Medulla oblongata (tissue), 1 donor: ENCODE data around the gene CSF1R.

ENCODE experiments used
- DNase-seq: peaks from one replicate; pipeline ENCODE4 v3.0.0-alpha.2; 2015; ENCODE audit errors: extremely low spot score

CSF1R gene

GRCh38 chr5:150069672-150070627, 16.4 kb downstream of the CSF1R start:
- no peak for DNase-seq

GRCh38 chr5:150068961-150069645, 17.3 kb downstream of the CSF1R start:
- no peak for DNase-seq

DNA sequence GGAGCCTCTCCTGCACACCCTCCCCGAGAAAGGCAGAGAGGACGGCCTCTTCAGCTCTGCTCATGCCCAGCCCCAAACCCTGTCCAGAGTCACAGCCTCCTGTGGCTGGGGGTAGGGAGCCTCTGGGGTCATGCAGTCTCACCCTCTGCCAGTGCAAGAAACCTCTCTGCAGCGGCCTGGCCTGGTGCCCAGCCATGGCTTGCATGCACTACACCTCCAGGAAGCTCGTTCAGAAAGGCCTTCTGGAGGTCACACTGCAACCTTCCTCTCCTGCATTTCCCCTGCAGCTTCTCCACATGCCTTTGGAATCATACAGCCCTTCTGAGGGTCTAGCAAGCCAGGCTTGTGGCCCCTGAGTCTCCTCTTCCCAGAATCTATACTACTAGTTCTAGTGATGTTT, 17.9 kb downstream of the CSF1R start:
- DNase-seq, result no peak

DNA sequence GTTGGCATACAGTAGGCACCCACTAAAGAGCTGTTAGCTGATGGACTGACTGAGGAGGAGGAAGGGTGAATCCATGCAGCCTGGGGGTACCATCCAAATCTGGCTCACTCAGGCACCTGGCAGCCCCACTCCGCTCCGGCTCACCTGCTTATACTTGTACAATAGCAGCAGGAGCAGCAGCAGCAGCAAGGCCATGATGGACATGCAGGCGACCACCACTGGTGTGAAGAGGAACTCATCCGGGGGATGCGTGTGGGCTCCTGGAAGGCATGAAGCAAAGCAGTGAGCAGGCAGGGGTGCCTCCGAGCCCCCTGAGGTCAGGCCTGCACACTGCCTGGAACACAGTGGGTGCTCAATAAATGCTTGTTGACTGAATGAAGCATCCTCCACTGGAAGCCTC, 18.3 kb downstream of the CSF1R start:
- no peak for DNase-seq

GRCh38 chr5:150067405-150067960, 18.9 kb downstream of the CSF1R start:
- DNase-seq, result no peak

GRCh38 chr5:150066901-150067396, 19.4 kb downstream of the CSF1R start:
- no peak for DNase-seq

DNA sequence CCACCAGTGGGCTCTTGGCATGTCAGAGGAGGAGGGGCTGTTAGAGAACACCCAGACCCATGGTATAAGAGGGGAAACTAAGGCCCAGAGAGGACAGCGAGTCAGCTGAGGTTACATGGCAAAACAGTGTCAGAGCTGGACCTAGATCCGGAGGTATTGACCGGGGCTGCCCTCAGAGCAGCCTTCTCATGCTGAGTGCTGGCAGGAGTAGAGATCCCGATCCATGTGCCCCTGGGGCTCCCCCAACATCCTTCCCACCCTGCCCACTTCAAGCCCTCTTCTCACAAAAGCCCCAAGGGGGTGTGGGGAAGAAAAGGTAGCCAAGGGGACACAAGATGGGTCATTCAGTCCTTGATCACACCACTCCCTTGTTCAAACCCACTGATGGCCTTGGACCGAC, 19.9 kb downstream of the CSF1R start:
- DNase-seq, result no peak

DNA sequence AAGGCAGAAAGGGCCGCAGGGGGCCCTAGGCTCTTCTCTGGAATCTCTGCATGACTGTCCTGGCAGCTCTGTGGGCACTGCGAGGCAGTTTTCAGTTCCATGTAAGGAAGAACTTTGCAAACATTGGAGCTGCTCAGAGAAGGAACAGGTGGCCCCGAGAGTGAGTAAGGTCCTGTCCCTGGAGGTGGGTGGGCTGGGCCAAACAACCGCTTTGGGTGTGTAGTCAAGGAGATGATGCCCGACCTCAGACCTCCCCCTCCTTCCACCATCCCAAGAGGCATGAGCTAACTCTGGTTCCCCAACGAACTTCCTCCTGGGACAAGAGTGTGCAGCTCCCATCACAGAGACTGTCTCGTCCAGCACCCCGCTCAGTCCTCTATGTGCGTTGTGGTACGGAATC, 20.5 kb downstream of the CSF1R start:
- DNase-seq, result peak; percentile 24

DNA sequence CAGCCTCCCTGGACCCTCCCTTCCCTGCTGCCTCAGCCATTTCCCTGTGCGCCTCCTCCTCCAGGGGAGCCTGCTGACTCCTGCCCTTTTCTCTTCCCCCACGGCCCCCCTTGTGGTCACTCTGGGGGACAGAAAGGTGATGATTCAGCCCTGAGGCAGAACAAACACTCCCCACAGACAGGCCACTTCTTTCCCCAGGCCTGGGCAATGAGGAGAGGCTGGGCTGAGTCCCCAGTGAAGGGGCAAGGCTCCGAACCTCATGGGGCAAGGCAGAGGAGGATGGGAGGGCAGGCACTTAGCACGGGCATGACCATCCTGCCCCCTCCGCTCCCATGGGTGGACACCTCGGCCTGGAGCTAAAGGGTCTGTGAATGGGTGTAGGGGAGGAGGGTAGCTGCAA, 21.0 kb downstream of the CSF1R start:
- peak; percentile 64 for DNase-seq

DNA sequence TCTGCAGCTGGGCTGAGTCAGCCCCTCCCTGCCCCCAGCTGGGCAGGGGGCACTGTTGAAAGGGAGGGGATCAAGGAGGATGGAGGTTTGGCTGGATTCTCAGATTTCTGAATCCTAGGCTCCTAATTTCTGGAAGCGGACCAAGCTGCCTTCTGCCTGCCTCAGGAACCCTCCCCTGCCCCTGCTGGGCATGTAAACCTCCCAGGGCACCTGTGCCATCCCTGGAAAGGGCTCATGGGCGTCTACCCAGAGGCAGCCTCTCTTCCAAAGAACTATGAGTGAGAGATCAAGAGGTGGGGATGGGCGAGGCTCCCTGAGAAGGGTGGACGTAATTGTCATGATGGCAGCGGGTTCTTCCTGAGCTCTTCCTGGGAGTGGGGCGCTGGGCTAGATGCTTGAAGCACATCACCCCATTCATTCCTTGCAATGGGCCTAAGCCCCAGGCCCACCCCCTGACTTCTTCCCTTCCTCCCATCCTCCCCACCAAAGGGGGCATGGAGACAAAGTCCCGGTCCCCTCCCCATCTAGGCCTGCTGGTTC, 21.6 kb downstream of the CSF1R start:
- no peak for DNase-seq

DNA sequence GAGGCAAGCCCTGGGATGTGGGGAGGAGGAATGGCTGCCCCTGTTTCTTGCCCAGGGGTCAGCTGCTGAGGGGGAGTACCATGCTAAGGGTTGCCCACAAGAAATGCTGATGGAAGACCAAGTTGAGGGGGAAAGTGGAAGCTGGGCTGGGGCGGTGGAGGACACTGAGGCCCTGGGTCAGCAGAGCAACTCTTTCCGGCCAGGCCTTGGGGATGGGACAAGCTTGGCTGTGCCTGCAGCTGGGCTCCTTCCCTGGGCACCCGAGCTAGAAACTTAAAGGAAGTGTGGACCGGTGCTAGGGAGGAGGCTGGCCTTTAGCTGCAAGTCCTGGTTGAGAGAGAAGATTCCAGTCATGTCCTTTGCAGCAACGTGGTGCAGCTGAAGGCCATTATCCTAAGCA, 22.7 kb downstream of the CSF1R start:
- DNase-seq, result no peak

DNA sequence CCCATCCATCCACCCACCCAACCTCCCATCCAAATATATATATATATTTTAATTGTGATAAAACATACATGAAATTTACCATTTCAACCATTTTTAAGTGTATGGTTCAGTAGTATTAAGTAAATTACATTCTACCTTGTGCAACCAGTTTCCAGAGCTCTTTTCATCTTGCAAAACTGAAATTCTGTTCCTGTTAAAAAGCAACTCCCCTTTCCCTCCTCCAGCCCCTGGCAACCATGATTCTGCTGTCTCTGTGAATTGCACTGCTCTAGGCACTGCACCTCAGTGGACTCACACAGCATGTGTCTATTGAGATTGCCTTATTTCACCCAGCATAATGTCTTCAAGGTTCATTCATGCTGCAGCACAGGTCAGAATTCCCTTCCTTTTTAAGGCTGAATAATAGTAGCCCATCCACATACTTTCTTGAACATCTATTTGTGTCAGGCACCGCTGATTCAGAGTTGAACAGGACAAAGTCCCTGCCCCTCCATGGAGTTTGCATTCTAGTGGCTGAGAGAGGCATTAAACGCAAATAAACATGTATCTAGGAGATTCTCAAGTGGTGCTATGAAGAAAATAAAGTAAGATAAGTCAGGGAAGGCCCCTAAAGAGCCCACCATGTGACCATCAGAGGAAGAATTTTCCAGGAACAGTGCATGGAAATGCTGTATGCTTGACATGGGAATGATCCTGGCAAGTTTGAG, 24.0 kb downstream of the CSF1R start:
- no peak for DNase-seq

DNA sequence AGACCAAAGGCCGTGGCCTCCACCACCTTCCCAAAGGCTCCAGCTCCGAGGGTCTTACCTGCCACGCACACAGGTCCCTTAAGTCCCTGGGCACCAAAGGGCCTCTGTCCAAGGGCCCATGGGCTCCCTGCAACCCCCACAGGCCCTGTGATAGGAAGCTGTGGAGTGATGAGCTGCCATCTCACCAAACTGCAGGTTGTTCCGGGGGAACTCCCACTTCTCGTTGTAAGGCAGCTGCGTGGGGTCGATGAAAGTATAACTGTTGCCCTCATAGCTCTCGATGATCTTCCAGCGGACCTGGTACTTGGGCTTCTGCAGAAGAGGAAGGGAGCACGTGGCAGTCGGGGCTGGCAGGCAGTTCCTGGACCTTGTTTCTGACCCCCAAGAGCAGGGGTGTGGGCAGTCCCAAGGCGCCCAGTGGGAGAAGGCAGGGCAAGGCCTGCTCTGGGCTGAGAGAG, 24.8 kb downstream of the CSF1R start:
- DNase-seq, result no peak

DNA sequence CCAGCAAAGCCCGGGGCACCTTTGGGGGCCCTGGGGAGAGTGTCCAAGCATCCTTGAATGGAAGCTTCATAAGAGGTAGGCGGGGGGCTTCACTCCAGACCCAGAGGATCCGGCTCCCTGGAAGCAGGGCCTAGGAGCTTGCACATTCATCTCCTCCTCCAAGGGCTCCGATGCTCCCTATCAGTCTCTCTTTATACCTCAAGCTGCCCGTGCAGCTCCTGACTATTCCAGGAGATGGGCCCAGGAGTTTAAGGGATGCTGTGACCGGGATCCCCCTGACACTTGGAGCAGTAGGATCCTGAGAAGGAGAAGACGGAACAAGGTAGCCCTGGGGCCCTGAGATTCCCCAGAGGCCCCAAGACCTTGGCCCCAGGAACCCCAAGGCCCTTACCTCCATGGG, 25.9 kb downstream of the CSF1R start:
- no peak for DNase-seq

DNA sequence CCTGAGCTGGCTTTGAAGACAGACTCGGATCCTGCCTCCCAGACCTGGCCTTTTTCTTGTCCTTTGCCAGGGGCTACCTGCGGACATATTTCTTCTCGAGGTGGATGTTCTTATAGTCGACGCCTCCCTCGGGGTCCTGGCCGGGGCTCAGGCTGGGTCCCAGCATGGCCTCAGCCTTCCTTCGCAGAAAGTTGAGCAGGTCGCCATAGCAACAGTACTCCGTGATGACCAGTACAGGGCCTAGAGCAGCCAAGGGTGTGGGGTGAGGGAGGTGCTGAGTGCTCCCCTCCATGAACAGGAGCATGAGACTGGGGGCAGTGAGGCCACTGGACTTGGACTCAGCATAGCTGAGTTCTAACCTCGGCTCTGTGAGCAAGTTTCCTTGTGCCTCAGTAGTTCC, 26.7 kb downstream of the CSF1R start:
- DNase-seq, result no peak

GRCh38 chr5:150058480-150059126, 27.8 kb downstream of the CSF1R start:
- DNase-seq, result peak; percentile 92

DNA sequence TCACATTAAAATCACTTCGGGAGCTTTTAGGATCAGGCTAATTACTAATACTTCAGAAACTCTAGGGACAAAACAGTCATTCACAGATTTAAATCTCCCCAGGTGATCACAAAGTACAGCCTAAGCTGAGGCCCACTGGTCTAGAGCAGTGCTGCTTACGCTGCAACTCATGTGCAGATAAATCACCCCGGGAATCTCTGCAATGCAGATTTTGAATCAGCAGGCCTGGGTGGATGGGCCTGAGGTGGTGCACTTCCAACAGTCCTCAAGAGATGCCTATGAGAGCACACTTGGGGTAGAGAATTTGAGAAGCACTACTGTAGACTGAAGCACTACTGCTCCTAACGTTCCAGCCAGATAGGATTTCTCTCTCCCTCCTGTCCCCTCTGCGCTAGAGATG, 28.4 kb downstream of the CSF1R start:
- DNase-seq, result no peak

- no peak for DNase-seq
These were observed 28.8 kb downstream of the CSF1R start for GRCh38 chr5:150057511-150057910.

- no peak for DNase-seq
These were observed 29.3 kb downstream of the CSF1R start for GRCh38 chr5:150057052-150057451.

- DNase-seq, result no peak
These were observed 30.3 kb downstream of the CSF1R start for GRCh38 chr5:150056075-150056443.
